PC-3 (cell line): ENCODE measurements around the gene MBOAT7. TPM values are rescaled to one million over a fixed set of nuclear protein-coding genes. Genes with fewer than 3 reads are reported as not detected.
"Not testable (repeated sequence)": the region's sequence is repeated elsewhere in the genome, so short reads cannot be mapped to it uniquely, and the experiment has no call there.

Experiments
- ATAC-seq: fragments of 200-7000 bp; cut with Tn5 transposase; 2 replicates; pipeline ENCODE4 v1.9.1; 2020; ENCODE audit warnings: mild to moderate bottlenecking, moderate library complexity
- BruUV-seq: library from RNA; stranded (reverse); fragments of 400-500 nt; replicated peaks from 2 replicates; lab custom pipeline; 2021; lab: Mats Ljungman, UMichigan
- CTCF ChIA-PET: fragments of 300-600 bp; sonication (Branson Sonifier 250); formaldehyde crosslinking; loops from one replicate; lab custom pipeline; 2022; ENCODE audit warnings: antibody characterized with exemption; lab: Charles Lee
- POLR2A ChIA-PET: fragments of 300-600 bp; sonication (Branson Sonifier 250); formaldehyde crosslinking; loops from one replicate; lab custom pipeline; 2022; ENCODE audit warnings: antibody characterized with exemption; ENCODE audit not compliant: unreplicated experiment; lab: Charles Lee
- DNase-seq: peaks from one replicate; pipeline ENCODE4 v3.0.0-alpha.2; 2015
- H2AFZ ChIP-seq: fragments of 300-600 bp; sonication (generic); 2 replicates; pipeline ENCODE4 v1.6.0; 2016; ENCODE audit warnings: antibody characterized with exemption, low read length
- H3F3A ChIP-seq: fragments of 300-600 bp; sonication (generic); one replicate; pipeline ENCODE4 v1.6.0; 2017; ENCODE audit warnings: antibody characterized with exemption, low read length, control low read depth, mild to moderate bottlenecking; ENCODE audit not compliant: unreplicated experiment
- H3K27ac ChIP-seq: fragments of 300-600 bp; sonication (generic); 2 replicates; pipeline ENCODE4 v1.5.1; 2016; ENCODE audit warnings: mild to moderate bottlenecking, low read length
- H3K27me3 ChIP-seq: fragments of 300-600 bp; sonication (generic); 2 replicates; pipeline ENCODE4 v1.6.1; 2016; ENCODE audit warnings: low read length, mixed read lengths
- H3K36me3 ChIP-seq: fragments of 300-600 bp; sonication (generic); 2 replicates; pipeline ENCODE4 v1.6.1; 2016; ENCODE audit warnings: low read depth, mixed run types, low read length, mixed read lengths
- H3K4me1 ChIP-seq: fragments of 300-600 bp; sonication (generic); 2 replicates; pipeline ENCODE4 v1.5.1; 2016; ENCODE audit warnings: low read length; ENCODE audit not compliant: insufficient read depth
- H3K4me2 ChIP-seq: fragments of 300-600 bp; sonication (generic); 2 replicates; pipeline ENCODE4 v1.6.0; 2016; ENCODE audit warnings: low read length
- H3K4me3 ChIP-seq: fragments of 300-600 bp; sonication (generic); 2 replicates; pipeline ENCODE4 v1.5.1; 2016; ENCODE audit warnings: mild to moderate bottlenecking, low read length, mixed read lengths
- H3K79me2 ChIP-seq: fragments of 300-600 bp; sonication (generic); 2 replicates; pipeline ENCODE4 v1.6.1; 2017; ENCODE audit warnings: low read length, mixed read lengths
- H3K9ac ChIP-seq: fragments of 300-600 bp; sonication (generic); 2 replicates; pipeline ENCODE4 v1.6.0; 2016; ENCODE audit warnings: mild to moderate bottlenecking, low read length
- H3K9me2 ChIP-seq: fragments of 300-600 bp; sonication (generic); replicated peaks from 2 replicates; pipeline ENCODE4 v1.6.1; 2016; ENCODE audit warnings: mixed run types, low read length, mixed read lengths
- H3K9me3 ChIP-seq: fragments of 300-600 bp; sonication (generic); 2 replicates; pipeline ENCODE4 v1.6.1; 2016; ENCODE audit warnings: low read length, mixed read lengths
- H4K20me1 ChIP-seq: fragments of 300-600 bp; sonication (generic); 2 replicates; pipeline ENCODE4 v1.6.1; 2016; ENCODE audit warnings: low read length, mixed read lengths
- CTCF ChIP-seq: fragments of 300-600 bp; sonication (generic); conservative IDR thresholded peaks from 2 replicates; pipeline ENCODE4 v1.5.1; 2017; ENCODE audit warnings: antibody characterized with exemption, low read depth, mild to moderate bottlenecking, low read length
- EZH2 ChIP-seq: fragments of 300-600 bp; sonication (generic); IDR thresholded peaks from one replicate; pipeline ENCODE4 v1.6.1; 2017; ENCODE audit warnings: antibody characterized with exemption, mild to moderate bottlenecking, low read length; ENCODE audit not compliant: unreplicated experiment
- EZH2phosphoT487 ChIP-seq: fragments of 300-600 bp; sonication (generic); IDR thresholded peaks from 2 replicates; pipeline ENCODE4 v1.6.1; 2018; ENCODE audit warnings: mild to moderate bottlenecking, antibody characterized with exemption, low read length, borderline replicate concordance
- intact Hi-C: fragments of 100-400 bp; cut with micrococcal nuclease; formaldehyde crosslinking; loops from 2 replicates; pipeline ENCODE4 v1.9.0; 2023
- total RNA-seq: library from RNA; depleted of rRNA; stranded (reverse); fragments of >200 nt; gene quantifications from 2 replicates; pipeline ENCODE4 v1.2.3, GENCODE V29; 2014

MBOAT7 gene
- total RNA-seq, 1 experiment from 2014 or later = 231 TPM

GRCh38 chr19:54218960-54219661, 29.7 kb upstream of the MBOAT7 start:
- H3K79me2 ChIP-seq = no peaks in the 10 kb centered on the region
- no peak overlapping the region for H3K4me3 ChIP-seq
- no peak for DNase-seq
- no peak overlapping the region for H2AFZ ChIP-seq
- TF ChIP-seq EZH2 = no peak
- no peak for TF ChIP-seq EZH2phosphoT487
- no peak for TF ChIP-seq CTCF
- peaks cover 3% of the 10 kb centered on the region; the same call in 1 of the 2 replicates for H3K36me3 ChIP-seq
- no peaks in the 10 kb centered on the region for H3F3A ChIP-seq
- H3K9ac ChIP-seq = no peak overlapping the region
- ChIA-PET POLR2A (no interaction called here), CTCF (no interaction called here)
- H3K9me3 ChIP-seq = no peaks in the 10 kb centered on the region
- H3K4me1 ChIP-seq = no peaks in the 10 kb centered on the region
- no TSS peak for BruUV-seq
- ATAC-seq = no peak
- intact Hi-C loops = no loop called here
- no peak overlapping the region for H3K27ac ChIP-seq
- peaks cover 14% of the 10 kb centered on the region; the same call in 1 of the 2 replicates for H3K27me3 ChIP-seq
- no peaks in the 10 kb centered on the region for H4K20me1 ChIP-seq
- no peak overlapping the region for H3K4me2 ChIP-seq
- H3K9me2 ChIP-seq = no peaks in the 10 kb centered on the region

- DNase-seq = no peak
- intact Hi-C loops = no loop called here
- H3K9ac ChIP-seq = no peak overlapping the region
- TF ChIP-seq EZH2phosphoT487 (no peak), EZH2 (no peak), CTCF (no peak)
- ChIA-PET POLR2A (no interaction called here), CTCF (no interaction called here)
- no peaks in the 10 kb centered on the region for H3K9me3 ChIP-seq
- no peak for ATAC-seq
- H3K9me2 ChIP-seq = no peaks in the 10 kb centered on the region
- no peaks in the 10 kb centered on the region for H4K20me1 ChIP-seq
- H3K4me2 ChIP-seq = no peak overlapping the region
- peaks cover 3% of the 10 kb centered on the region; the same call in 1 of the 2 replicates for H3K36me3 ChIP-seq
- H3K79me2 ChIP-seq = no peaks in the 10 kb centered on the region
- no peak overlapping the region for H2AFZ ChIP-seq
- H3K4me1 ChIP-seq = no peaks in the 10 kb centered on the region
- peaks cover 12% of the 10 kb centered on the region; the same call in 1 of the 2 replicates for H3K27me3 ChIP-seq
- no peaks in the 10 kb centered on the region for H3F3A ChIP-seq
- H3K4me3 ChIP-seq = no peak overlapping the region
- no TSS peak for BruUV-seq
- no peak overlapping the region for H3K27ac ChIP-seq
These were observed 28.9 kb upstream of the MBOAT7 start for GRCh38 chr19:54218259-54218658.

- H3F3A ChIP-seq, DNase-seq, ATAC-seq, POLR2A ChIA-PET, H3K9me3 ChIP-seq, H3K9me2 ChIP-seq, CTCF ChIA-PET, H3K79me2 ChIP-seq, H3K27ac ChIP-seq, H3K27me3 ChIP-seq, H3K36me3 ChIP-seq, H4K20me1 ChIP-seq, H2AFZ ChIP-seq, H3K4me3 ChIP-seq, H3K4me2 ChIP-seq, intact Hi-C loops, BruUV-seq, H3K9ac ChIP-seq, H3K4me1 ChIP-seq: not testable (repeated sequence)
These were observed 28.3 kb upstream of the MBOAT7 start for GRCh38 chr19:54217517-54218247.
